ENCODE results near the gene NOP16.

Gene NOP16

DNA sequence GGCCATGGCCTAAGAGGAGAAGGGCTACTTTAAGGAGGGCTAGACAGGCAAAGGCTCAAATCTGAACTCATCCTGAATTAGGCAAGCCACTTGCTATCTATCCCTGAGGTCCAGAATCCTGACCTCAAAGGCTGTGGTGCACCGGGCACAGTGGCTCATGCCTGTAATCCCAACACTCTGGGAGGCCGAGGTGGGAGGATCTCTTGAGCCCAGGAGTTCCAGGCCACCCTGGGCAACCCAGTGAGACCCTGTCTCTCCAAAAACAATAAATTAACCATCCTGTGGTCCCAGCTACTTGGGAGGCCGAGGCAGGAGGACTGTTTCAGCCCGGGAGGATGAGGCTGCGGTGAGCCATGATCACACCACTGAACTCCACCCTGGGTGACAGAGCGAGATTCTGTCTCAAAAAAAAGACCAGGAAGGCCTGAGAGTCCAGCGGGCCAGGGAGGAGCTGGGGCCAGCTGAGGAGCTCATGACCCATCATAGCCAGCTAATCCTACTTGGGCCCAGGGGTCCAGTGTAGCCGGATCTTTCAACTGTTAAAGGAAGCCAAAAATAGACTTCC lies 4.0 kb downstream of the NOP16 start:
- DNase-seq = no peak

DNA sequence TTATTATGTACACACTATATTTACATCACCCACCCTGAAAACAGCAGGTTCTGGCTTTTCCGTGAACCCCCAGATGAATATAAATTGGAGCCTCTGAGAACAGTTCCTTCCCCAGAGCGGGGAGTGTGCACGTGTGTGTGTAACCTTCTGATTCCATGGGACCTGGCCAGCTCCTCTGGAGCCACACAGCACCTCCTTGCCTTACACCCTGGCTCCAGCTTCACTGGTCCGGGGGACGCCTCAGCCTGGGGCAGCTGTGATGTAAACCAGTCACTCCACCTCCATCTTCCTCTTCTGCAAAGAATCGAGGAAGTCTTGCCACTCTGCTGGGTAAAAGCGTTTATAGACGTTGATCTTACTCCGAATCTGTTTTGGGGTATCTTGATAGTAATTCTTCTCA lies 4.4 kb downstream of the NOP16 start:
- DNase-seq = no peak

DNA sequence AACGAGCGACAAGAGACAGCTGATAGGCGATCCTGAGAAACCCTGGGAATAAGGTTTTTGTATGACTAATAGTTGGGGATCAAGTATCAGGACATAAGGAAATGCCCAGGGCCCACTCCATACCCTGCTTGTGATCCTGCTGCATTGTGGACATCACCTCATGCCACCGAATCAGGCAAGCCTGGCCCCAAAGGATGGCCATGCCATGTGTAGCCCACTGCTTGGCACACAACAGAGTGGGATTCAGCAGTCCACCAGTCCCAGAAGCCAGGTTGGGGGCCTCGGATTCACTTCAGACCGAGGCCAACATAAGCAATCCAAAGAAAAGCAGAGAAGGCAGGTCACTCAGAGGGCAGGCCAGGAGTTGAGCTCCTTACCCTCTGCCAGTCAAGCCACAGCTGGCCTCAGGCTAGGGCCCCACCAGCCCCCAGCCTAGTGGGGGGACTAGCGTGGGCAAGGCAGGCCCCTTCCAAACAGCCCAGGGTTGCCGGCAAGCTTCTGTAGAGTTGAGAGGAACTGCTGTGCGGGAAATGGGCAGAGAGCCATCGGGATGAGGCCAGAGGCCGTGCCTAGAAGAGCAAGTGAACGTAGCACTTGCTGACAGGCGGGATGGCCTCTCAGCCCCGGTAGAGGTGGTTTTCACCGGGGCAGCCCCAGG lies 5.0 kb downstream of the NOP16 start:
- no peak for DNase-seq

DNA sequence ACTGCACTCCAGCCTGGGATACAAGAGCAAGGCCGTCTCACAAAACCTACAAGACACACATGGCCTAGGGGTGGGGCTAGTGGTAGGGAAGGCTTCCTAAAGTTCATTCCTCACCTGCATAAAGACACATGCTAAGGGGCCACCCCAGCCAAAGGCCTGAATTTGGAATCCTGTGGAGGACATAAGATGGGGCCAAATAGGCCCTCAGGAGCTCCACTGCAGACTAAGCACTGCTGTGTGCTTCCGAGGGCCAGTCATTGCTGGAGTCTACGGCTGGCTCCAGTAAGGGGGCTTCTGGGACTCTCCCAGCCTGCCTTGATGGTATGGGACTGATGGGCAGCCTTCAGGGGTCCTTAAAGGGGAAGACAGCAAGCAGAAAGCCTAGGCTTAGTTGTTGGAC lies 5.7 kb downstream of the NOP16 start:
- DNase-seq = no peak

DNA sequence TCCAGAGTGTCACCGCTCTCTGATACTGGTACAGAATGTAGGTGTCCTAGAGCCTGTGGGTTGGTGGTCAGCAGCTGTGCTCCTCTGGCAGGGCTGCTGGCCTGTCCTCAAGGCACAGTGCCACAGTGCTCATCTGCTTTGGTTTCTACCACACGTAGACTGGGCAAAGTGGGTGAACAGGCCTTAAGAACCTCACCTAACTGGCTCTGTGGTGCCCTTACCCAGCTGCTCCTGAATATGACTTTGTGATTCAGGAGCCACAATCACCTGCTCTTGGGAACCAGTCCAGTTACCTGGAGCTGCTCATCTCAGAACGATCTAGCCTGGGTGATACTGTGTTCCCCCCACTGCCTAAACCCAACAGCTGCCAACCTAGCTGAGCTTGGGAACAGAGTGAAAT lies 6.4 kb downstream of the NOP16 start:
- no peak for DNase-seq

DNA sequence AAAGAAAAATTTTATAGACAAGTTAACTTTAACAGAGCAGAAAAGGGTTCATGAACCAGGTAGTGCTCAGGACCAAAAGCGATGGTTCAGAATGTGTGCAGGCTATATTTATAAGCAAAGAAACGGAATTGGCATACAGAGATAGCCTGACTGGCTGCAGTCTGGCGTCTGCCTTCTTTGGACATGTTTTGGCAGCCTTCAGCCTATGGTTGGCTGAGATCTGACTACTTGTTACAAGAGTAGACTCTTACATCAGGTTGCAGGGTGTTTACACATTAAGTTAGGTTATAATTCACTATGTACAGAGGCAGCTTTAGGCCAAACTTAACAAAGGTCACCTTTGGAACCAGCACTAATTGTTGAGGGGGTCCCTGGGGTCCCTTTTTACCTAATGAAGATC lies 7.0 kb downstream of the NOP16 start:
- DNase-seq = no peak

DNA sequence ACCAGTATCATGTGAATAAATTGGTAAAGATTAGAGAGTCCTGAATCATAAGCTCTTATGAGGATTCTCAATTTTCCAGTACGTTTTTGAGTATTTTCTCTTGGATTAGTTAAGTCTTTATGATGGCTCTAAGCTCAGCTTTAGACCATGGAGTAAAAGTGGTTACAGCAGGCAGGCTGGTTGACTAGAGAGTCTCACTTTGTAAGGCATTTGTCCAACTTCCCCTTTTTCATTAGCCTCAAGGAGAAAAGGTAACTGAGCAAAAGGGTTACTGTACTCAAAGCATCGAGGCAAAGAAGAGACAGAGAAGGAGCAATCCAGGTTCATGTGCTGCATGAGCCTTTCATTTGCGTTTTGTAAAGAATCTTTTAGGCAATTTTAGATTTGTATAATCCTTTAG lies 8.5 kb downstream of the NOP16 start:
- no peak for DNase-seq

DNA sequence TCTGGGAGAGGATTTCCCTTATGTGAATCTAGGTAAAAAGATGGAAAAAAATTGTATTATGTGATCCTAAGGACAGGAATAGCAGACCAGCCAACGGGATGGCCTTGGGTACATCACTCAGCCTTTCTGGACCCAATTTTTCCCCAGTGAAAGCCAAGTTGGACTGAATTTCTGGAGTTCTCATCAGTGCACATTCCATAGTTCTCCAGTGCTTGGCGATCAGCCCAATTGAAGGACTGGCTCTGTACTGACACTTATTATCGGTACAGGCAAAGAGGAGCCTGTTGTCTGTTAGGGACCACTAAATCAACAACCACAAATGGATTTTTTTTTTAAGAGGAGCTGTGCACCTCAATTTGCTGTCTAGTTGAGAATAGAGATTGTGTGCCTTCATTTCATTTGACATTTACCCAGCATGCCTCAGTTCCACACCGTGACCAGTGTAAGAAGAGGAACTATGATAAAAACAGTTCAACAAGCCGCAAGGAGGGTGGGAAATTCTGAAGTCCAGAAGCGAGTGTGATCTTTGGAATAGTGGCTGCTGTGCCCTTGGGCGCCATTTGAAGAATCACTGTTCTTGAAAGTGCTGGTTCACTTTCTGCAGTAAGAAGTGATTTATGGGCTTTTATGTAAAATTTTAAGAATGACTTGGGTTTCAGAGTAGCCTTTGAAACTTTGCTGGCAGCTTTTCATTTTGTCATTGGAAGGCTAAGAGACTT lies 15.1 kb downstream of the NOP16 start:
- no peak for DNase-seq

DNA sequence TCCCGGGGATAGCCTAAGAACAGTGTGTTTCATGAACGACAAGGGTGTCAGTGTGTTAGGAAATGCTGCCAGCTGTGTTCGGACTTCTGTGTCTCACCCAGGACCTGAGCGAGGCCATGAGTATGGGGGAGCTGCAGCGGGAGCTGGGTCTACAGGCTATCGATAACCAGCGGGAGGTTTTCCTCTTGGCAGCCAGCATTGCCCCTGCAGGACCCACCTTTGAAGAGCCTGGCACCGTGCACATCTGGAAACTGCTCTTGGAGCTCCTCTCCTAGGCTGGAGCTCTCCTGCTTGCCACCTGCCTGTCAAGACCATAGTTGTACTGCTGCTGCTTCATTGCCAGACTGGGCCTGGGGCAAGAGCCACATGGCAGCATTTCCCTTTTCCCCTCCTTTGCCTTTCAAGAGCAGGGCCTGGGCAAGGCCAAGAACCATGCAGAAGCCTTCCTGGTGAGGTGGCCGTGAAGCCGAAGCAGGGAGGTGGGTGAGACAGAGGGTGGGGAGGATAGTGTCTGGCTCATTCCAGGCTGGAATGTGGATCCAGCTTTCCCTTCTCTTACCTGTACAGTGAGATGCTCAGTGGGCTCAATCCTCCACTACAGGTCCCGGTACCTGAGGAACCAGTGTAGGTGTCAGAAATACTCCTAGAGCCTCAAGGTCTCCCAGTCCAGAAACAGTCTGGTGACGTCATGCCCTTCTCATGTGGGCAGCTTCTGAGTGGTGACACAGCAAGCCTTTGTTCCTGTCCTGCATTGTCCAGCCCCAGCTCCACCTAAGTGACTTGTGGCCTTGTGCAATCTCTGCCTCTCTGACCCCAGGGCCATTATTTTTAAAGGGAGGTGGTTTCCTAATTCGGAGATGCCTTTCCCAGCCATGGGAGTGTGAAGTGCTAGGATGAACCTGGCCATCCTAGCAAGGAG lies 16.5 kb downstream of the NOP16 start:
- no peak for DNase-seq

DNA sequence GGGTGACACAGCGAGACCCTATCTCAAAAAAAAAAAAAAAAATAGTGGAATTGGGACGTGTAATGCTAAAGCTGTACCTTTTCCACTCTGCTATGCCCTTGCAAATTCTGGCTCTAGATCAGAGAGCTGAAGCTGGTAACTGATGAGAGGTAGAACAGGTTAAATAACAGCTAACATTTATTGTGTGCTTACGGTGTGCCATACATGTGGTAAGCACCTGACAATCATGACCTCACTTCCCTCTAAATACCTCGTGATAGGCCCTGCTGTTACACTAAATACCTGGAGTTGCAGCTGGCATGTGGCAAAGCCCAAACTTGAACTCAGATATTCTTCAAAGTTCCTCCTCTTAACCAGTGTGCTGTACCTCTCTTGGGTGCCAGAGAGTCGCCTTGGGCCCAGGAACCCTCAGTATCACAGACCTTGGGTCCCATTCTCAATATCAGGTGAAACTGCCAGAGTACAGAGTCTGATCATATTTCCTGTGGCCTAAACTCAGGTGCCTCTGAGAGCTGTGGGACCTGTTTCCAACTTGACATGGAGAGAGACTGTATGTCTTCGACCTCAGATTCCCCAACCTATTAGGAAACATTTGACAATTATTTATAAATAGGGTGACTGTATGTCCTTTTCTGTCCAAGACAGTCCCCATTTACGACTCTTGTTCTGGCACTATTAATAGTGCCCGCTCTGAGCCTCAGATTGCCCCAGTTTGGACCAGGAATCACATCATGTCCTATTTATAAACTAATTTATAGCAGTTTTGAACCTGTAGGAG lies 18.3 kb downstream of the NOP16 start:
- DNase-seq = no peak

DNA sequence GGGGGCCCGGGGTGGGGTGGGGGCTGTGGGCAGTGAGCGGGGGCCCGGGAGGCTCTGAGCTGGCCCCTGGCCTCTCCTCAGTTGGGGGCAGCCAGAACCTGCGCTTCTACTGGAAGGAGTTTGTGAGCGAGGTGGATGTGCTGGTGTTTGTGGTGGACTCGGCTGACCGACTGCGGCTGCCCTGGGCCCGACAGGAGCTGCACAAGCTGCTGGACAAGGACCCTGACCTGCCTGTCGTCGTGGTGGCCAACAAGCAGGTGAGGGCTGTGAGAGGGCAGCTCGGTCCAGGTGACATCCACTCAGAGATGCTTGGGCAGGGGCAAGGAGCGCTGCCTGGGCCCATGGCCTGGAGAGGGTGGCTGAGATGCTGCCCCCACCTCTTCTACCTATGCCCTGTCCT lies 19.7 kb downstream of the NOP16 start:
- no peak for DNase-seq

DNA sequence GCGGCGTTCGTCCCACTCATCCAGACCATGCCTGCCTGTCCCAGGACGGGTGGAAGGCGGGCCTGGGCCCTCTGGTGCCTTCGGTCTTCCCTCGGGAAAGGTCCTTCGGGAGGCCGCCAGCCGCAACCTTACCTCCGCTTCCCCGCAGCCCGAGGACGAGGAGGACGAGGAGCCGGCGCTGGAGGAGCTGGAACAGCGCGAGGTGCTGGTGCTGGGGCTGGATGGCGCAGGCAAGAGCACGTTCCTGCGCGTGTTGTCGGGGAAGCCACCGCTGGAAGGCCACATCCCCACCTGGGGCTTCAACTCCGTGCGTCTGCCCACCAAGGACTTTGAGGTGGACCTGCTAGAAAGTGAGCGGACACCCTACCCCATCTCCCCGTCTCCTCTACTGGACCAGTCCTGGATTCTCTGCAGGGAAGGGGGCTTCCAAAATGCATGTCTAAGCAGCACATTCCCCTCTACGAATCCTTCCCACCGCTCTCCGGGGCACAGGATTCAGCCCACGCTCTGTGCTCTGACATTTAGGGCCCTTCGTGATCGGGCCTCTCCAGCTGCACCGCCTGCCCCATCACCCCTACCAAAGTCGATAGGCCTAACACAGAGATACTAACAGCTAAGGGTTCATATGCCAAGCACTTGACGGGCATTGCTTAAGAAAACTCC lies 22.0 kb downstream of the NOP16 start:
- DNase-seq = no peak

DNA sequence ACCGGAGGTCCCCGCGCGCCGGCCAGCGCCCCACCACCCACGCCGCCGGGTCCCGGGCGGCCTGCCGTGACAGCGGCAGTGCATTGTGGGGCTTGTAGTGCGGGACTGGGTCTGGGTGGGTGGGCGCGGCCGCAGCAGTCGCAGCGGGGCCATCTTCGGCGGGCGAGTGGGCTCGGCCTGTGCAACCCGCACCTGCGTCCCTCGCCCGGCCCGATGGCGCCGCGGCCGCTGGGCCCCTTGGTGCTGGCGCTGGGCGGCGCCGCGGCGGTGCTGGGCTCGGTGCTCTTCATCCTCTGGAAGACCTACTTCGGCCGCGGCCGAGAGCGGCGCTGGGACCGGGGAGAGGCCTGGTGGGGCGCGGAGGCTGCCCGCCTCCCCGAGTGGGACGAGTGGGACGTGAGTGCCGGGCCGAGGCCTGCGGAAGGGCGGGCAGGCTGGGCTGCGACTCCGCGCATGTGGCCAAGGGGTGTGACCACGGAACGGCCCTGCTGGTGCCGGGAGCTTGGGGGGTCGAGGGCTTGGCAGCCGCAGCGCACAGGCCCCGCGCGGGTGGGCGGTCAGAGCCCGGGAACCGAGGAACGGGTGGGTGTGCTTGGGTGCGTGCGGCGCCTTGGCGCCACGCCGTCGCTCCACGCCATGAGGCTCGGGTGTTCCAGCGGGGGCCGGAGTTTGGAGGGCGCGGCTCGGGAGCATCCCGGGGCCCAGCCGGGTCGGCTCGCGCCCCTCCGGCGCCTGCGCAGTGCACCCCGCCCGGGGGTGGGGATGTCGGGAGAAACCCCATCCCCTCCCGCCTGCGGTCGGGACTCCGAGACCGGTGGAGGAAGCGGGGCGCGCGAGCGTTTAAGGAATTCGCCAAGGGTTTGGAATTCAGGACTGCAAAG lies 22.8 kb downstream of the NOP16 start, which contains the start of gene ARL10:
Gene ARL10 (plus strand): TSS at position 137 of the 881 bp plus-strand sequence. CDS start 77 bp downstream, at position 214.
- peak; percentile 9 for DNase-seq

DNA sequence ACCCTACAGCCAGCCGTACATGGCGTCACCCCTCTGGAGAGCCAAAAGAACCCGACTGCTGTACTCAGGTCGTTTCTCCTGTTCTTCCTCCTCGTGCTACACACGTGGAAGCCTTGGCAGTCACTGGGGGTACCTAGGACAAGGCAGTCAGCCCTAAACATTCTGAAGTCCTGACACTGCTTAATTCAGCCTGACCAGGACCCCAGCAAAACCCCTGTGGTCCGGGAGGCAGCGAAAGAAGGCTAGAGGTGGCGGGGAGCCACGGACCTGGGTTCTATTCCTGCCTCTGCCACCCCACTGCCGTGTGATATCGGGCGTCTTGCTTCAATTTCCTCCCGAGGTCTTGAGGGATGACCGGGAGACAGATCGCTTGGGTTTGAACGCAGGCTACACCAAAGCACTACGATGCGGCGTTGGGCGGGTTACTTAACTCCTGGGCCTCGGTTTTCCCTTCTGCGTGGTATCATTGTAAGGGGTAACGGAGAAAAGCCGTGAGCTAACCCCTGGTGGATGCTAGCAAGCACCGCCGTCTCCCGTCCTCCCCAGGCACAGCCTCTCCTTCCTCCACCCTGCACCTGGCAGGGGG lies 23.5 kb downstream of the NOP16 start:
- DNase-seq = no peak

DNA sequence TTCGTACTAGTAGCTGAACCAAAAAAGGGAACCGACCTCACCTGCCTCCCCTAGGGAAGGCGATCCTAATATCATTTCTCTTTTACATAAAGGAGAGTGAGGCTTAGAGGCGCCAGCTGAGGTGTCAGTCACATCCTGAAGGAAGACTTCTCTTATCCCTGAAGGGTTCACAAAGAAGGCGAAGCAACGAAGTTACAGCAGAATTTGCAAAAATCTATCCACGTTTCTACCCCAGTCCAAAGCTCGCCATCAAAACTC lies 26.2 kb downstream of the NOP16 start:
- DNase-seq = no peak

DNA sequence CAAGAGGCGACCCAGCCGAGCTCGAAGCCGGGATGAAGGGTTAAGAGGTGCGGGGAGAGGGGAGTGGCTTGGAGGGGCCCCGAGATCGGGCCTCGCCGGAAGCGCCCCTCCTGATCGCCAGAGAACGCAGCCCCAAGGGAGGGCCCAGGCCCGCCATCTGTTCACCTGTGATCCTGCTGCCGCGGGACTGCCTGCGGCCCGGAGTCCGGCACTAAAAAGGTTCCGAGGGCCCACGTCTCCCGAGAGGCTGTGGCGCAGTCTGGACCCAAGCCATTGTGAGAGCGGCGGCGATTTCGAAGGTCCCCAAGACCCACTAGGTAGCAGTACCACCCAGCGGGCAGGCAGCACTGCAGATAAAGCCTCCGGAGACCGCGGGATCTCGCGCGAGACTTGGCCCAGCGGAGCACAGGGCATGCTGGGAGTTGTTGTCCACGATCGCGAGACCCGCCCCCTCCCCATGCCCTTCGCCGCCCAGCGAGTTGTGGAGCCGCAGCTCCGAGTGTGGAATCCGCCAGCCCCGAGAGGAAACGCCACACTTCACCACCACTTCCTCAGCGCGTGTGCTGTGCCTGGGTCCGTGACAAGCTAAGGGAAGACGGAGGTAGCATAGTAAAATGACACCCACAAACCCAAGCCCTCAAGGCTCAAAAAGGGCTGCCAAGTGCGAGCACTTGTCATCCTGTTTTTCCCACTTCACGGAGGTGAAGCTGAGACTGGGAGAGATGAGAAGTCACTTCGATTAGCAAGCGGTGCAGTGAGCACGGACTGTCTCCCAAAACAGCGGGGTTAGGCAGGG lies 26.8 kb downstream of the NOP16 start, which contains the start of gene KIAA1191:
Gene KIAA1191 (minus strand): TSS at position 328 of the 796 bp plus-strand sequence. CDS start 2,256 bp downstream, outside the sequence.
- DNase-seq = peak; percentile 88

DNA sequence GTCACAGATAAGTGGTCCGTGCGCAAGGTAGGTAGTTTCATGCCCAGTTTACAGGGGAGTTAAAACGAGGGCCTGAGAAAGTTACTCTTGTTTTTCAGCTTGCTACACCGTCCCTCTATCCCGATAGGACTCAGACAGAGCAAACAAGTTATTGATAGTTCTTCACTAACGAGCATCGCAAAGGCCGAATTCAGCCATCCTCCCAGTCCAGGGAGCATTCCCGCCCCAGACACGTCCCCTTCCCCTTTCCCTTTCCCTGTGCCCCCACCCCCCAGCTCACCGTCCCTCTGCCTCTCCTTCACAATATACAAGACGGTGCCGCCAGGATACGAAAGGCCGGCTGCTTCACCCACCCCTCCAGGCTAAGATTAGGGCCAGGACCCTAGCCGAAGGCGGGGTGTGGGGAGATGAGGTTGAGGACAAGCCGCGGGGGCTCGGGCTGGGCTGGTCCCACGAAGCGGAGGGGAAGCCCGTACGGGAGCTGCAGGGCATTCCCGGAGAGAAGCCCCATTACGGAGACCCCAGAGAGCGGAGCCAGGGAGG lies 27.4 kb downstream of the NOP16 start:
- no peak for DNase-seq

DNA sequence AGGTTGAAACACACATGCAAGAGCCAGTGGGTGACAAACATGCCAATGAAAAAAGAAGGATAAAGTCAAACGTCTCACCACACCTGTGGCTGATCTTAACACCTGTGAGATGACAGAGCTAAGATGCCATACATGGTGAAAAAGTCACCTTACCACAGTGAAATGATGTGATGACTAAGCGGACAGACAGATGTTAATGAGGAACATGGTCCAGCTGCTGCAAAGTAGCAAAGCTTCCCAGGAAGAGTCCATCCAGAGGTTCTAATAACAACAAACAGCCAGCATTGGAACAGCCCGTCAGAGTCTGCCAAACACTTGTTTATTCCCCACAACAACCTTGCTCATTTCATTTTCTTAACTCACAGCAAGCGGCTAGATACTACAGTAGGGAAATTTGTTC lies 28.7 kb downstream of the NOP16 start:
- no peak for DNase-seq

DNA sequence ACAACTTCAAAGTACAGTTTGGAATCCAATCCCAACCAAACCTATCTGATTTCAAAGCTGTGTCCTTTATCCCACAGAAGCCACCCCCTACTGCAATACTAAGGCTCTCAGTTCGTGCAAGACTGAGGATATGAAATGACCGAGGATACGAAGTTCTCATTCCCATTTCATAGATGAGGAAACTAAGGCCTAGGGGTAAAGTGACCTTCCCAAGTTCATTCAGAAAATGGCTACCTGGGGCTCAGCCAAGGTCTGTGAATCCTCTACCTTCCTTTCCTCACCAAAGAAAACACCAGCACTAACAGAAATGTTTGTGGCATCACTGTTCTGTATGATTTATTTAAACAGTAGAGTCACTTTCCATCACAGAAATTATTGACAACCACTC lies 32.2 kb downstream of the NOP16 start:
- no peak for DNase-seq

All from COR-L47 (cell line).